Loucy (cell line): ENCODE data around the gene CNBD2.

Experiments
- H2AFZ ChIP-seq: fragments of 200-600 bp; sonication (generic); 2 replicates; pipeline ENCODE4 v1.6.0; 2016; ENCODE audit warnings: antibody characterized with exemption, mild to moderate bottlenecking, low read length, moderate library complexity
- H3F3A ChIP-seq: fragments of 200-600 bp; 2 replicates; pipeline ENCODE4 v1.6.0; 2016; ENCODE audit warnings: antibody characterized with exemption, low read depth, mild to moderate bottlenecking
- H3K27me3 ChIP-seq: fragments of 200-600 bp; sonication (generic); 2 replicates; pipeline ENCODE4 v1.6.1; 2014; ENCODE audit warnings: low read length, mild to moderate bottlenecking; ENCODE audit not compliant: insufficient read depth, poor library complexity, severe bottlenecking
- H3K36me3 ChIP-seq: fragments of 200-600 bp; sonication (generic); 2 replicates; pipeline ENCODE4 v1.6.1; 2016; ENCODE audit warnings: low read length; ENCODE audit not compliant: insufficient read depth
- H3K4me1 ChIP-seq: fragments of 200-600 bp; sonication (generic); 2 replicates; pipeline ENCODE4 v1.5.1; 2014; ENCODE audit warnings: low read length, mild to moderate bottlenecking; ENCODE audit not compliant: insufficient read depth, poor library complexity, severe bottlenecking
- H3K4me2 ChIP-seq: fragments of 200-600 bp; sonication (generic); 2 replicates; pipeline ENCODE4 v1.6.0; 2014; ENCODE audit warnings: antibody characterized with exemption, low read length, low read depth, mild to moderate bottlenecking; ENCODE audit not compliant: poor library complexity, severe bottlenecking
- H3K4me3 ChIP-seq: fragments of 200-600 bp; sonication (generic); 2 replicates; pipeline ENCODE4 v1.5.1; 2014; ENCODE audit warnings: low read length, mild to moderate bottlenecking, mixed read lengths; ENCODE audit not compliant: poor library complexity, severe bottlenecking
- H3K79me2 ChIP-seq: fragments of 200-600 bp; sonication (generic); 2 replicates; pipeline ENCODE4 v1.6.1; 2014; ENCODE audit warnings: low read length; ENCODE audit not compliant: insufficient read depth
- H3K9ac ChIP-seq: fragments of 200-600 bp; sonication (generic); 2 replicates; pipeline ENCODE4 v1.6.0; 2014; ENCODE audit warnings: mild to moderate bottlenecking, low read depth, low read length, moderate library complexity; ENCODE audit not compliant: poor library complexity, severe bottlenecking
- H3K9me2 ChIP-seq: fragments of 200-600 bp; sonication (generic); replicated peaks from 2 replicates; pipeline ENCODE4 v1.6.1; 2016; ENCODE audit warnings: low read depth, low read length, mixed read lengths
- H3K9me3 ChIP-seq: fragments of 200-600 bp; sonication (generic); 2 replicates; pipeline ENCODE4 v1.6.1; 2014; ENCODE audit warnings: mild to moderate bottlenecking, antibody characterized with exemption, low read length, low read depth; ENCODE audit not compliant: insufficient read depth
- H4K20me1 ChIP-seq: fragments of 200-600 bp; sonication (generic); 2 replicates; pipeline ENCODE4 v1.6.0; 2014; ENCODE audit warnings: antibody characterized with exemption, low read length, mild to moderate bottlenecking; ENCODE audit not compliant: insufficient read depth, poor library complexity, severe bottlenecking
- EZH2phosphoT487 ChIP-seq: fragments of 200-600 bp; IDR thresholded peaks from 2 replicates; pipeline ENCODE4 v1.6.1; 2018; ENCODE audit warnings: antibody characterized with exemption, mild to moderate bottlenecking, moderate library complexity, borderline replicate concordance
- TF ChIP-seq, protein P1 (sequence below): fragments of 200-600 bp; sonication (generic); conservative IDR thresholded peaks from 2 replicates; pipeline ENCODE4 v1.5.1; 2014; ENCODE audit warnings: mild to moderate bottlenecking, antibody characterized with exemption, low read length

Gene CNBD2

DNA sequence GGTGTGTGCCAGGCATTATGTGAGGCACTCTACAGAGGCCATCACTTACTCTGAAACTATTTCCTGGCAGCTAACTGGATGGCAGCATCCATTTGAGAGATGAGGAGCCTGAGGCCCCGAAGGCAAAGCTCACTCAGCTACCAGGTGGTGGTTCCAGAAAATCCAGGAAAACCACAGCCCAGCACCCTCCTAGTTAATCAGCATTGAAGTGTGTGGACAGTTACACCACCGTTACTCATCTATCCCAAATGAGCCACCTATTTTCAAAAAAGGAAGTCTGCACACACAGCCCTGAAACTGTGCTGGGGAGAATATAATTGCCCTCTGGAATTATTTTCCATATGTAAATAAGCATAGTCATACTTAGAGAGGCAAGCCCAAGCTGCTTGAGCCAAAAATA is 67.4 kb downstream of the CNBD2 start:
- Histone ChIP-seq H3K9ac (no peak overlapping the region), H3K9me2 (no peaks in the 10 kb centered on the region), H3K36me3 (no peaks in the 10 kb centered on the region), H3K4me2 (peak overlapping the region; percentile 1), H3K4me3 (no peak overlapping the region), H2AFZ (peak overlapping the region; percentile 2; the same call in 1 of the 2 replicates), H3F3A (no peaks in the 10 kb centered on the region), H3K27me3 (no peaks in the 10 kb centered on the region), H3K9me3 (no peaks in the 10 kb centered on the region), H3K4me1 (peaks cover 9% of the 10 kb centered on the region), H4K20me1 (no peaks in the 10 kb centered on the region), H3K79me2 (no peaks in the 10 kb centered on the region)
- TF ChIP-seq, protein P1, sequence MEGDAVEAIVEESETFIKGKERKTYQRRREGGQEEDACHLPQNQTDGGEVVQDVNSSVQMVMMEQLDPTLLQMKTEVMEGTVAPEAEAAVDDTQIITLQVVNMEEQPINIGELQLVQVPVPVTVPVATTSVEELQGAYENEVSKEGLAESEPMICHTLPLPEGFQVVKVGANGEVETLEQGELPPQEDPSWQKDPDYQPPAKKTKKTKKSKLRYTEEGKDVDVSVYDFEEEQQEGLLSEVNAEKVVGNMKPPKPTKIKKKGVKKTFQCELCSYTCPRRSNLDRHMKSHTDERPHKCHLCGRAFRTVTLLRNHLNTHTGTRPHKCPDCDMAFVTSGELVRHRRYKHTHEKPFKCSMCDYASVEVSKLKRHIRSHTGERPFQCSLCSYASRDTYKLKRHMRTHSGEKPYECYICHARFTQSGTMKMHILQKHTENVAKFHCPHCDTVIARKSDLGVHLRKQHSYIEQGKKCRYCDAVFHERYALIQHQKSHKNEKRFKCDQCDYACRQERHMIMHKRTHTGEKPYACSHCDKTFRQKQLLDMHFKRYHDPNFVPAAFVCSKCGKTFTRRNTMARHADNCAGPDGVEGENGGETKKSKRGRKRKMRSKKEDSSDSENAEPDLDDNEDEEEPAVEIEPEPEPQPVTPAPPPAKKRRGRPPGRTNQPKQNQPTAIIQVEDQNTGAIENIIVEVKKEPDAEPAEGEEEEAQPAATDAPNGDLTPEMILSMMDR = no peak
- no peak for TF ChIP-seq EZH2phosphoT487

DNA sequence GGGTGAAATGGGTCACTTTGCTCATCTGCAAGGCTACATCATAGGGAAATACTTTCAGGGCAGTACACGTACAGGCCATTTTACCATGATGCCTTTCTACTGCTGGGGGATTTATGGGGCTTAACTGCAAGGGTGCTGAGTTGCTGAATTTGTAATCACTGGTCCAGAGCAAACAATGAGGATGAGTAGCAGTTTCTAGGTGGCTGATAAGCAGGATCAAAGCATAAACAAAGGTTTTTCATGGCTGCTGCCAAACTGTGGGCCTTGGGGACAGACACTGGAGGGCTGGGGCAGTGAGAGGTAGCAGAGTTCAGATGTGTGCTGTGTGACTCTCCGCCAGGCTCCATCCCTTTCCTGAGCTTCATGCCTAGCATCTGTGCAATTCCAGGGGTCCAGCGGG is 68.3 kb downstream of the CNBD2 start:
- Histone ChIP-seq H3K36me3 (no peaks in the 10 kb centered on the region), H4K20me1 (no peaks in the 10 kb centered on the region), H3K9ac (no peak overlapping the region)

DNA sequence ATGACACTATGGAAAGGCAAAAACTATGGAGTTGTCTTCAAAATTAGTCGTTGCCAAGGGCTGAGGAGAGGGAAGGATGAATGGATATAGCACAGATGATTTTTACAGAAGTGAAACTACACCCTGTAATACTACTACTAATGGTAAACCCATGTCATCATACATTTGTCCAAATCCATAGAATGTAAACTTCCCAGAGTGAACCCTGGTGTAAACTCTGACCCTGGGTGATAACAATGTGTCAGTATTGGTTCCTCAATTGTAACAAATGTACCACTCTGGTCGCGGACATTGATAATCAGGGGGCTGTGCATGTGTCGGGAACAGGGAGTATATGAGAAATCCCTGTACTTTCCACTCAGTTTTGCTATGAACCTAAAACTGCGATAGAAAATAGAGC is 72.2 kb downstream of the CNBD2 start:
- H3K4me2 ChIP-seq = no peak overlapping the region
- TF ChIP-seq EZH2phosphoT487 = no peak
- TF ChIP-seq, protein P1 = no peak

More for the DNA sequence above, 68.3 kb downstream of the CNBD2 start:
- Histone ChIP-seq H3K4me3 (no peak overlapping the region), H3K9me3 (no peaks in the 10 kb centered on the region), H3K9me2 (no peaks in the 10 kb centered on the region), H3K4me1 (peaks cover 9% of the 10 kb centered on the region), H3K27me3 (no peaks in the 10 kb centered on the region), H3F3A (no peaks in the 10 kb centered on the region), H3K79me2 (no peaks in the 10 kb centered on the region), H3K4me2 (no peak overlapping the region), H2AFZ (no peak overlapping the region)
- TF ChIP-seq EZH2phosphoT487 = no peak
- TF ChIP-seq, protein P1 = no peak

More for the DNA sequence above, 72.2 kb downstream of the CNBD2 start:
- Histone ChIP-seq H3F3A (no peaks in the 10 kb centered on the region; the same call in 1 of the 2 replicates), H3K9me2 (no peaks in the 10 kb centered on the region), H3K79me2 (peaks cover 4% of the 10 kb centered on the region; the same call in 1 of the 2 replicates), H3K9me3 (no peaks in the 10 kb centered on the region), H2AFZ (no peak overlapping the region), H3K4me3 (no peak overlapping the region), H3K4me1 (peaks cover 6% of the 10 kb centered on the region), H3K36me3 (no peaks in the 10 kb centered on the region), H3K9ac (no peak overlapping the region), H4K20me1 (peaks cover 5% of the 10 kb centered on the region), H3K27me3 (no peaks in the 10 kb centered on the region)
